ENCODE measurements around the gene GP1BA. TPM values are rescaled to one million over a fixed set of nuclear protein-coding genes. Genes with fewer than 3 reads are reported as not detected.

GP1BA gene
- total and polyA plus RNA-seq, 2 donors (not counting 3 experiments of a cell fraction or from before 2014, with no cell fraction given), result not detected

DNA sequence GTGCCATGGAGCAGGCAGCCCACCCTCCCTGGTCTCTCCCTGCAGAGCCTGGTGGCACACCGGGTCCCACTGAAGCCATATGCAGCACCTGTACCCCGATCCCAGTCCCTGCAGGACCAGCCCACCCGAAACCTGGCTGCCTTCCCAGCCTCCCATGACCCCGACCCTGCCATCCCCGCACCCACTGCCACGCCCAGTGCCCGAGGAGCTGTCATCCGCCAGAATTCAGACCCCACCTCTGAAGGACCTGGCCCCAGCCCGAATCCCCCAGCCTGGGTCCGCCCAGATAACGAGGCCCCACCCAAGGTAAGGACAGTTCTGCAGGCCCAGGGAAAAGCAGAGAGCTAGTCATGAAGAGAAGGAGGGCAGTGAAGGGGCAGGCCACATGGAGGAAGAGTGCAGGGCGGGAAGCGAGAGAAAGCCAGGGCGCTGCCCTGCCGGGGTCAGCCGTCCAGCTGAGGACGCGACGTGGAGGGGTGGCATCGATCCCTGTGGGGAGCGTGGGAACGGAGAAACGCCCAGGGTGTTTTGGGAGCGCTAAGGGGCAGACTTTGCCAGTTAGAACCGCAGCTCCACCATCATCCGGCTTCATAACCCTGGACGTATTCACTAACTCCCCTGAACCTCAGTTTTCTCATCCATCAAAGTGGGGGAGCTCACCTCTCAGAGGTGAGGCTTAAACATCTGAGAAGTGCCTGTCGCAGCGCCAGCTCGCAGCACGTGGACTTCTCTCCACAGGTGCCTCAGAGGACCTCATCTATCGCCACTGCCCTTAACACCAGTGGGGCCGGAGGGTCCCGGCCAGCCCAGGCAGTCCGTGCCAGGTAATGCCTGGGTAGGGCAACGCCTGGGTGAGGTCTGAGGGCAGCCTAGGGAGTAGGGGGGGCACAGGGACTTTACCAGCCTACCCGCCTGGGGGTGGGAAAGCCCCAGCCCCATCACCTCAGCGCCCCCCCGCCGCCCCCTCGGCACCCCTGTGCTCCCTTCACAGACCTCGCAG lies 40.4 kb upstream of the GP1BA start:
- no peak for TF ChIP-seq POLR2A (IDR thresholded peaks at IDR 0.05; ENCODE audit: low read depth, low read length)
- no peak for TF ChIP-seq FOS (IDR thresholded peaks at IDR 0.05; ENCODE audit: borderline replicate concordance, insufficient read depth, low read length)
- TF ChIP-seq, protein P1, sequence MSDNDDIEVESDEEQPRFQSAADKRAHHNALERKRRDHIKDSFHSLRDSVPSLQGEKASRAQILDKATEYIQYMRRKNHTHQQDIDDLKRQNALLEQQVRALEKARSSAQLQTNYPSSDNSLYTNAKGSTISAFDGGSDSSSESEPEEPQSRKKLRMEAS (IDR thresholded peaks at IDR 0.05; ENCODE audit: insufficient read depth, insufficient read length), result no peak
- TF ChIP-seq JUN (IDR thresholded peaks at IDR 0.05; ENCODE audit: borderline replicate concordance, insufficient read depth, insufficient read length, low read depth), result no peak
- TF ChIP-seq EZH2 (IDR thresholded peaks at IDR 0.05; ENCODE audit: borderline replicate concordance, low read depth, low read length, severe bottlenecking), result no peak
- TF ChIP-seq, protein P2, sequence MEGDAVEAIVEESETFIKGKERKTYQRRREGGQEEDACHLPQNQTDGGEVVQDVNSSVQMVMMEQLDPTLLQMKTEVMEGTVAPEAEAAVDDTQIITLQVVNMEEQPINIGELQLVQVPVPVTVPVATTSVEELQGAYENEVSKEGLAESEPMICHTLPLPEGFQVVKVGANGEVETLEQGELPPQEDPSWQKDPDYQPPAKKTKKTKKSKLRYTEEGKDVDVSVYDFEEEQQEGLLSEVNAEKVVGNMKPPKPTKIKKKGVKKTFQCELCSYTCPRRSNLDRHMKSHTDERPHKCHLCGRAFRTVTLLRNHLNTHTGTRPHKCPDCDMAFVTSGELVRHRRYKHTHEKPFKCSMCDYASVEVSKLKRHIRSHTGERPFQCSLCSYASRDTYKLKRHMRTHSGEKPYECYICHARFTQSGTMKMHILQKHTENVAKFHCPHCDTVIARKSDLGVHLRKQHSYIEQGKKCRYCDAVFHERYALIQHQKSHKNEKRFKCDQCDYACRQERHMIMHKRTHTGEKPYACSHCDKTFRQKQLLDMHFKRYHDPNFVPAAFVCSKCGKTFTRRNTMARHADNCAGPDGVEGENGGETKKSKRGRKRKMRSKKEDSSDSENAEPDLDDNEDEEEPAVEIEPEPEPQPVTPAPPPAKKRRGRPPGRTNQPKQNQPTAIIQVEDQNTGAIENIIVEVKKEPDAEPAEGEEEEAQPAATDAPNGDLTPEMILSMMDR (IDR thresholded peaks at IDR 0.05; ENCODE audit: extremely low read depth in 1 of 2, insufficient read depth in 1 of 2, low read depth in 1 of 2, low read length in 2 of 2), result no peak
- no peak for TF ChIP-seq POLR2AphosphoS5 (IDR thresholded peaks at IDR 0.05; ENCODE audit: insufficient read depth, low read depth, low read length)
- no peak for TF ChIP-seq MYC (IDR thresholded peaks at IDR 0.05; ENCODE audit: low read depth, low read length)
- TF ChIP-seq GATA2 (IDR thresholded peaks at IDR 0.05; ENCODE audit: insufficient read depth, insufficient read length, low read depth, low read length), result no peak
- no peak overlapping the region for H3K9ac ChIP-seq (replicated peaks; ENCODE audit: extremely low read depth, insufficient read depth, low read length)
- no peaks in the 10 kb centered on the region for H4K20me1 ChIP-seq (replicated peaks; ENCODE audit: control insufficient read depth, extremely low read depth, insufficient read depth, low read length)
- intact Hi-C loops (cut with micrococcal nuclease), result no loop called here
- dilution Hi-C loops (cut with MboI; ENCODE audit: extremely low pct_ligation_motif_present, low sequenced_read_pairs), result no loop called here
- FAIRE-seq (no peak), DNase-seq (ENCODE audit: low read depth, low spot score) (no peak)
- H3K27me3 ChIP-seq (ENCODE audit: control insufficient read depth in 2 of 2, insufficient read depth in 2 of 2, low read length in 2 of 2), result no peaks in the 10 kb centered on the region
- ChIA-PET CTCF (interaction anchor here (1.0 to 2.2 kb wide), 5 partner anchors 101 to 181 kb away, joined by 3 to 10 read pairs (median 3); partner anchors contain the start of genes ARRB2 and GLTPD2), POLR2A (no interaction called here)
- no peak overlapping the region for H2AFZ ChIP-seq (ENCODE audit: low read depth, low read length)
- H3K4me1 ChIP-seq (ENCODE audit: control insufficient read depth, extremely low read depth, insufficient read depth, low read length), result no peaks in the 10 kb centered on the region
- H3K36me3 ChIP-seq (ENCODE audit: control insufficient read depth in 2 of 2, extremely low read depth in 1 of 2, insufficient read depth in 2 of 2, low read length in 2 of 2), result peaks cover 3 to 70% of the 10 kb centered on the region in 2 experiments
- no peak overlapping the region for H3K4me3 ChIP-seq (replicated peaks in 1 of 3; ENCODE audit: insufficient read depth in 1 of 3, low read depth in 1 of 3, low read length in 3 of 3)
- BruUV-seq (replicated peaks), result TSS peak; percentile 4
- no peaks in the 10 kb centered on the region for H3K79me2 ChIP-seq (ENCODE audit: control insufficient read depth, insufficient read depth, low read length)
- H3K27ac ChIP-seq (ENCODE audit: insufficient read depth, low read depth, low read length), result no peak overlapping the region
- H3K4me2 ChIP-seq (ENCODE audit: insufficient read depth, low read length), result no peak overlapping the region
- no peaks in the 10 kb centered on the region for H3K9me1 ChIP-seq (replicated peaks; ENCODE audit: control insufficient read depth, extremely low read depth, insufficient read depth, low read length)
- no peaks in the 10 kb centered on the region for H3K9me3 ChIP-seq (replicated peaks; ENCODE audit: control insufficient read depth, insufficient read depth, low read length)
